Activated CD8-positive, alpha-beta memory T cell treated with anti-CD3 and anti-CD28 coated beads, Interleukin-2, amount 50 U/mL, for 1 hour (primary cell): ENCODE results near the gene FTO.

Experiments used
- DNase-seq: peaks from one replicate; pipeline ENCODE4 v3.0.0-alpha.2; 2020; ENCODE audit errors: extremely low read depth

The FTO gene

DNA sequence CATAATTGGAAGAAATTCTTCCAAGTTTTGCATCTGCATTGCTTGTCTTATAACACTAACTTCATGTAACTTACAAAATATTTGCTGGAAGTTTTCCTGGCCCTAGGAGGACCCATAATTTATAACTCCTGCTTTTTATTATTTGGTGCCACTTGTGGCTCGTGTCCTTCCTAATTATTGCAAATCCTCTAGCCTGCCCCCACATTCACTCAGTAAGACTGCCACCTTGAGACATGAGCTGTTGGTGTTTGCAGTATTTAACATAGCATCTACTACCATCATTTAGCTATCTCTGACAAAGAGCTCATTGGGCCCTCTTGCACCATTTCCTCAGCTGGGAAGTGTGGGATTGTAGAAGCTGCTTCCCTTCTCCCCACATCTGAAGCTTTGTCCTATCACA lies 49.5 kb downstream of the FTO start:
- no peak for DNase-seq

DNA sequence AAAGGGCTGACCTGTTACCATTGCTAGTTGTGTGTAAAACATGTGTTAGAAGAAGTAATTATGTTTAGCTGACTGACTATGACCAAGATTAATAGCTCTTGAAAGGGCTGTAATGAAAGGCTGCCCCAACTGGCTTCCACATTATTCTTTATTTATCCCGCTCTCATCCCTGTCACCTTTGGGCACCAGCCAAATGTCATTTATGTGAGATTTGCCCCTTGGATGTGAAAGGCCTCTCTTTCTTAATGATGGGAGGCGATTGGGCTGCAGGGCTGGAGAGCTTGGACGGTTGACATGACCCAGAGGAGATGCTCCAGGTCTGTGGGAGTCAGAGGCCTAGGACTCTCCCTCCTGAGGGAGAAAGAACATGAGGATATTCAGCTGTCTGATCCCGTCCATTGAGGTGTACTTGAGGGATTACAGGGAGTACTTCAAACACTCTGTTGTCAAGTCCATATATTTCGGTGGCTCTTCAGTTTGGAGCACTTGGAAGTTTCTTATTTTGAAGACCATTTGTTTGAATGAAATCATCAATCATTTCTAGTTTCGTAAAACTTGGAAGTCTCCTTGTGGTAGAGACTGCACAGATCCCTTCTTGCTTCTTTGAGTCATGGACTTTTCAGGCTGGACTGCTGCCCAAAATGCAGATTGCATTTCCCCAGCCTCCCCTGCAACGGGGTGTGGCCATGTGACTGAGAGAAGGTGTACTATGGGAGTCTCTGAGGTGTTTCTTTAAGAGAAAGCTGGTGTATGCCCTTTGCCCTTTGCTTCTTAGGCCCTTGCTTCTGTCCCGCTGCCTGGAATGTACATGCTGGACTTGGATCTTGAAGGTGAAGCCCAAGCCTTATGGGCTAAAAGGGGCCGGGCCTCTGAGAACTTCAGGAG lies 51.3 kb downstream of the FTO start:
- DNase-seq = no peak

GRCh38 chr16:53756275-53756996 lies 52.5 kb downstream of the FTO start:
- DNase-seq = no peak

- no peak for DNase-seq
These were observed 54.1 kb downstream of the FTO start for GRCh38 chr16:53757971-53758609.

- no peak for DNase-seq
These were observed 58.2 kb downstream of the FTO start for GRCh38 chr16:53761962-53762703.

DNA sequence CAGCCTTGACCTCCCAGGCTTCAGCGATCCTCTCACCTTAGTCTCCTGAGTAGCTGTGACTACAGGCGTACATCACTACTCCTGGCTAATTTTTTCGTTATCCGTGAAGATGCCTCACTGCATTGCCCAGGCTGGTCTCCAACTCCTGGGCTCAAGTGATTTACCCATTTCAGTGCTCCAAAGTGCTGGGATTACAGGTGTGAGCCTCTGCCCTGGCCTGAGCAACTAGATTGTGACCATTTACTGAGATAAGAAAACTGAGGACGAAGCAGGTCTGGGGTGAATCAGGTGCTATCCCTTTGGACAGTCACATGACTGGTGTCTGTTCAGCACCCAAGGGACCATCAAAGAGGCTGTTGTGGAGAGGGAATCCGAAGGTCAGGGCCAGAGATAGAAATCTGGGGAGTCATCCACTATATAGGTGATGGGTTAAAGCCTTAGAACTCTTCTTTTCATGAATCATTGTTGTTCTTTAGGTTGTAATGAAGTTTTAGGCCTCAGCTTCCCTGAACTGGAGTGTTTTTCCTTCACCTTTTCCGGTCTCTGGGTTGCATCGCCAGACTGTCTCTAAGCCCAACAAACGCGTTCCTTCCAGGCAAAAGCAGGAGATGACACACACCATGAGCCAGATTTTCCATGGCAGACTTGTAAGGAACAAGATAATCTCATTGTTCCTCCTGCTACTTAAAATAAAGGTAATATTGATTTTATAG lies 62.5 kb downstream of the FTO start:
- no peak for DNase-seq

- no peak for DNase-seq
These were observed 64.2 kb downstream of the FTO start for GRCh38 chr16:53768167-53768566.

DNA sequence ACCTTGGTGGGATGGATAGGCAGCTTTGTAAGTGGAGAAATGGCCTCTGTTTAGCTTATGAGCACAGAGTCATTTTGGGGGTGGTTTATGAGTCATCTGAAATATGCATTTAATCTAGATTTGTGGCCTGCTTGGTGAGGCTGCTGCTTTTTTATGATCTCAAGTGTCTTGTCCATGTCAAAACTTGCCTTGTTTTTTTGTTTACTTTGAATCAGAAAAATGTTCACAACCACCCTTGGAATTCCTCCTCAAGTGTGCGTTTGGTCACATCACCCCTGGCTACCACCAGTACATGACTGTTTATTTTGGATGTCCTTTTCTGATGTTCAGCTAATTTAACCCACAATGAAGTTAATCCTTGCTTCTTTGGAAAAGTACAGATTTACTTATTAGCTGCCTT lies 64.6 kb downstream of the FTO start:
- no peak for DNase-seq

- DNase-seq = no peak
These were observed 65.2 kb downstream of the FTO start for GRCh38 chr16:53769185-53769584.

DNA sequence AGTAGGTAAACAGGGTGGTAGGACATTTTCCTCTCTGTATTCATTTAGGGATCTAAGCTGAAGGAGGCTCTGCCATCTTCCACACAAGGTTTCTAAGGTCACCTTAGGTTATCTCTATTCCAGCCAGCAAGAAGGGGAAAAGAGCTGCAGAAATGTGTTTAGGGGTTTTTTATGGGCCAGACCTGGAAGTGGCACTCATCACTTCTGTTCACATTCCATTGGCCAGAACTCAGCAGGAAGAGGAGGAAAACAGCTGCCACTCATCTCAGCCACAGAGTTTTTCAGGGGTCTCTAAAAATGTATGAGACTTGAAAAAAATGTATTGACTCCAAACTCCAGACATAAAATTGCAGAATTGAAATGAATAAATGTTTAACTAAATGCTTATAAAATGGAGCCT lies 65.8 kb downstream of the FTO start:
- DNase-seq = no peak

DNA sequence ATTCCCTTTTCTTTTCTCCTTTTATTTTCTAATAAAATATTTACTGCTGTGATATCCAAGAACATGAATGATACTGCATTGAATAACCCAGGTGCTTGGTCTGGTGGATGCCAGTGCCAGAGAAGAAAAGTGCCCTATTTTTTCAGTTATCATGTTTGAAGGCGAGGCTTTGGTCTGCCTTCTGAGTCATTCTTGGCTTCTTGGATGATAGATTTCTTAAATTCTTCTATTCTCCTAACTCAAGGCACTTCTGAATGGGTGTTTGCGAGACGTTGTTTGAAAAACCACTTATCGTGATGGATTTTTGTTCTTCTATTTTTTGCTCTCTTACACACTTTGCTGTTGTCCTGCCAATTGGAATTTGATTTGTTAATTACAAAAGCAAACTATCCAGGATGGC lies 66.7 kb downstream of the FTO start:
- DNase-seq = no peak

DNA sequence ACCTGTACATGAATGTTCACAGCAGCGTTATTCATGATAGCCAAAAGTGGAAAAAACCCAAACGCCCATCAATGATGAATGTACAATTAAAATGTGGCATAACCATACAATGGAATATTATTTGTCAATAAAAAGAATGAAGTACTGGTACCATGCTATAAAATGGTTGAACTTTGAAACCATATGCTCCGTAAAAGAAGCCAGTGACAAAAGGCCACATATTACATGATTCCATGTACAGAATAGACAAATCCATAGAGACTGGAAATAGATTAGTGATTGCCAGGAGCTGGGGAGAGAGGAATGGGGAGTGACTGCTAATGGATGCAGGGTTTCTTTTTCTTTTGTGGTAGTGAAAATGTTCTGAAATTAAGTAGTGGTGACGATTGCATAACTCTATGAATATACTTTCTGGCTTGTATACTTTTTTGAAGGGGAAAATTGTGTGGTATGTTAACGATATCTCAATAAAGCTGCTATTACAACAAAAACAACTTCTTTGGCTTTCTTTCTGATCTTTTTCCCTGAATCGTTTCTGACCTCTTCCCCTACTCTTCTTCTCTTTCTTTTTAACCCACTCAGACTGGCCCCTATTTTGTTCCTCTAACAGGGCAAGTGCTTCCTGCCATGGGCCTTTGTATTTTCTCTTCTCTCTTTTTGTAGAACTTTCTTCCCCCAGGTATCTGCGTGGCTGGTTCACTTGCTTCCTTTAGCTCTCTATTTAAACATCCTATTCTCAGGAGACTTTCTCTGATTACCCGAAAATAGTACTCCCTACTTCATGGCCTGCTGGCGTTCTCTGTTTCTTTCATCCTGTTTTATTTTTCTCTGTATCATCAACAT lies 67.9 kb downstream of the FTO start:
- no peak for DNase-seq

- DNase-seq = no peak
These were observed 69.3 kb downstream of the FTO start for GRCh38 chr16:53773150-53773846.

DNA sequence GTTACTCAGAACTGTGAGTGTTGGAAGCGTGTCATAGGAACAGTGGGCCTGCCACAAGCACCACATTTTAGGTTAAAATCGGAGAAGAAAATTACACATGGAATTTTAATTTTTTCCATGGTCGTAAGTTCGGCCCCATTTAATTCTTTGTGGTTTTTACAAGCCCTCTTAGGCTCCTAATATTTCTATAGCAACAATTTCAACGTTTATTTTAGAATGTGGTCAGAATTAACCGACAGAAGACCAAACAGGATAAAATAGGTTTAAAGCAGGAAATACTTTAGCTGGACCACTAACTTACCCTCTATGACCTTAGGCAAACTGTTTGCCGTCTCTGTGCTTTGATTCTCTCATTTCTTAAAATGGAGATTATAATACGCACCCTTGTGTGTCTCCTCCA lies 69.9 kb downstream of the FTO start:
- no peak for DNase-seq

DNA sequence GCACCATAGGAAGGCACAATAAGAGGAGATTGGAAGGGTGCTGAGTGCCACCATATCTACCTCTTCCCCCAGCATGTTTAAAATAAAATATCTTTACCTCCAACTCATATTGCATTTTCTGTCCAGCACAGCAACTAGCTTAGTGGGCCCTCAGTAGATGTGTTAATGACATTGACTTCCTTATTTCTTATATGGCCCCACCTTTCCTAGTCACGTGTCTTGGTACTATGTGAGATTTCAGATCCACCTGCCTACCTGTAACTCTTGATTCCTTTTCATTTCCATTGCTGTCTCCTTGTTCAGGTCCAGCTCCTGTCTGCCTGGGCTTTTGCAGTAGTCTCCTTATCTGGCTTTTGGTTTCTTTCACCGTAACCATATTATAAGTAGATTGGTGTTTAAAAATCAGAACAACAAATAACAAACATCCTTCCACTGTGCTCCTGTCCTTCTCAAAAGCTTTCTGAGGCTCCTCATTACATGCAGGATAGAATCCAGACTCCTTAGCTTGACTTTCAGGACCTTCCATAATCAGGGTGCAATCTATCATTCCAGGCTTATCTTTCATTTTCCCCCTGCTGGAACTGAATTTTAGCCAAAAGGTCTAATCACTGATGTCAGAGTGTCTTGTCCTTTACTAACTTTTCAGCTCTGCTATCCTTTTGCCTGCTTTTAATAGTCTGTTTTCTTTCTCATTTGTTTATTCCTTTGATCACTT lies 71.3 kb downstream of the FTO start:
- DNase-seq = no peak

DNA sequence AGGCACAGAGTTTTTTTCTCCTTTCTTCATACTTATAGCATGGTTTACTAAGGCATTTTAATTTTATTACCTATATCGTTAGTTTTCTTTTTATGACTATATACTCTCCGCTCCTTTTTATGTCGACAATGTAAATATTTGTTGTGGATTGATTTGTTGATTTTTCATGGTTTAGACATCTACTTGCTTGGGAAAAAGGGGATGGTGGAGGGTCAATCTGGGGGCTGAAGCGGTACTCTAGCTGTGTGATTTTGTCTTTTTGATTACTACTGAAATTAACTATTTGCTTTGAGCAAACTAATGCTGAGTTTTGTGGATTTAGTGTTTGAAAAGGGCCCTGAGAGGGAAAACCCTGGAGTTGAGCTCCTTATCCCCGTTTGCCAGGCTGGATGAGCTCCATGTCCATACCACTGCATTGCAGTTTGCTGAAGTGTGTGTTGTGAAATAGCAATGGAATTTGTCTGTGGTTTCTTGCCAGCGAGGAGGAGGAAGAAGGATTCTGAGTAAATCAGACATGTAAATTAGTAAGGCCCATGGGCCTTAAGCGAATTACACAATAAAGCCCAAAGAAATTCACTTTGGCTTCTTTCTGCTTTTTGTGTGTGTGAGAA lies 72.0 kb downstream of the FTO start:
- no peak for DNase-seq

GRCh38 chr16:53779186-53779585 lies 75.2 kb downstream of the FTO start:
- DNase-seq = no peak

GRCh38 chr16:53780051-53780450 lies 76.1 kb downstream of the FTO start:
- no peak for DNase-seq
